ENCODE measurements around the gene CENPL.
"Not testable (repeated sequence)": the region's sequence is repeated elsewhere in the genome, so short reads cannot be mapped to it uniquely, and the experiment has no call there.

The CENPL gene, protein sequence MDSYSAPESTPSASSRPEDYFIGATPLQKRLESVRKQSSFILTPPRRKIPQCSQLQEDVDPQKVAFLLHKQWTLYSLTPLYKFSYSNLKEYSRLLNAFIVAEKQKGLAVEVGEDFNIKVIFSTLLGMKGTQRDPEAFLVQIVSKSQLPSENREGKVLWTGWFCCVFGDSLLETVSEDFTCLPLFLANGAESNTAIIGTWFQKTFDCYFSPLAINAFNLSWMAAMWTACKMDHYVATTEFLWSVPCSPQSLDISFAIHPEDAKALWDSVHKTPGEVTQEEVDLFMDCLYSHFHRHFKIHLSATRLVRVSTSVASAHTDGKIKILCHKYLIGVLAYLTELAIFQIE

GRCh38 chr1:173824315-173825081 lies at the start of gene CENPL, which contains the start of gene DARS2:
CENPL (minus strand) TSS chr1:173824883; CDS start chr1:173811299, 13,584 bp downstream.
DARS2 (plus strand) TSS chr1:173824673; CDS start chr1:173825230, 557 bp downstream.
- DNase-seq: peak; percentile 99

DNA sequence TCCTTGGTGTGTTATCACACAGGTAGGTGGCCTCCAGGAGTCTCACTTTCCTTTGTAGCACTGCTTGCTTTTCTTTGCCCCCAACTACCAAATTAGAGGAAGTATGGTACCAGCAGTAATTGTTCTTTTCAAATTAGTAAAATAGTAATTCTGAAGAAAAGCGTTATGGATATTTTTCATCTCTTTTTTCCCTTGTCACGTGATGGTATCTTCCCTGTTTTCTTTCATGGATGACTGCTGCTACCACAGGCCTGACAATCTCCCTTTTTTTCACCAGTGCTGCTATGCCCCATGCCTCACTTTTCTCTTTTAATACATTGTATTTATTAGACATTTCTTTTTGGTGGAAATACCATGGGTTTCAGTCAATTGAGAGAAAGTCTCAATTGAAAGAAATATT lies 46.8 kb upstream of the CENPL start:
- DNase-seq: no peak

GRCh38 chr1:173871091-173871490 lies 46.4 kb upstream of the CENPL start:
- no peak for DNase-seq

DNA sequence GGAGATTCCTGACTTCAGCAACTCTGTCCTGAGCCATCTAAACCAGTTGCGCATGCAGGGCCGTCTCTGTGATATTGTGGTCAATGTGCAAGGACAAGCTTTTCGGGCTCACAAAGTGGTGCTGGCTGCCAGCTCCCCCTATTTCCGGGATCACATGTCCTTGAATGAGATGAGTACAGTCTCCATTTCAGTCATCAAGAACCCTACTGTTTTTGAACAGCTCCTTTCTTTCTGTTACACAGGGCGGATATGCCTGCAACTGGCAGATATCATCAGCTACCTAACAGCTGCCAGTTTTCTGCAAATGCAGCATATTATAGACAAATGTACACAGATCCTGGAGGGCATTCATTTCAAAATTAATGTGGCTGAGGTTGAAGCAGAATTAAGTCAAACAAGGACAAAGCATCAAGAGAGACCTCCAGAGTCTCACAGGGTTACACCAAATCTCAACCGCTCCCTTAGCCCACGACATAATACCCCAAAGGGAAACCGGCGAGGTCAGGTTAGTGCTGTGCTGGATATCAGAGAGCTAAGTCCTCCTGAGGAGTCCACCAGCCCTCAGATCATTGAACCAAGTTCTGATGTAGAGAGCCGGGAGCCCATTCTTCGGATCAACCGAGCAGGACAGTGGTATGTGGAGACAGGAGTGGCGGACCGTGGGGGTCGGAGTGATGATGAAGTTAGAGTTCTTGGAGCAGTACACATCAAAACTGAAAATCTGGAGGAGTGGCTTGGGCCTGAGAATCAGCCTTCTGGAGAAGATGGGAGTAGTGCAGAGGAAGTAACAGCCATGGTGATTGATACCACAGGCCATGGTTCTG lies 45.8 kb upstream of the CENPL start:
- DNase-seq: no peak

DNA sequence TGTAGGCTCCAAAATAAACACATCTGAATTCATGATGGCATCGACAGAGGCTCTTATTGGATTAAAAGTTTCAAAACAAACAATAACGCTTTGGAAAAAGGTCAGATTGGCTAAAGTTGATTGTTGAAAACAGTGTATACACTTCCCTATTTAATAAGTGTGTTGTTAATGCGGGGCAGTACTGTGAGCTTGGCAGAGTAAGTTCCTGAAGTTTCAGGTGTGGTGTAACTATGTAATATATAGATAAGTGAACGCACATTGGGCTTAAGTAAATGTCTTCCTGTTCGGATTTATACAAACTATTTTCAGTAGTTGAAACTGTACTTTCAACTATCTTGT lies 44.3 kb upstream of the CENPL start:
- no peak for DNase-seq

GRCh38 chr1:173868266-173869020 lies 43.8 kb upstream of the CENPL start, which contains the start of gene ZBTB37:
ZBTB37 (plus strand) TSS chr1:173868380; CDS start chr1:173870226, 1,846 bp downstream.
- DNase-seq: peak; percentile 98 to 99

DNA sequence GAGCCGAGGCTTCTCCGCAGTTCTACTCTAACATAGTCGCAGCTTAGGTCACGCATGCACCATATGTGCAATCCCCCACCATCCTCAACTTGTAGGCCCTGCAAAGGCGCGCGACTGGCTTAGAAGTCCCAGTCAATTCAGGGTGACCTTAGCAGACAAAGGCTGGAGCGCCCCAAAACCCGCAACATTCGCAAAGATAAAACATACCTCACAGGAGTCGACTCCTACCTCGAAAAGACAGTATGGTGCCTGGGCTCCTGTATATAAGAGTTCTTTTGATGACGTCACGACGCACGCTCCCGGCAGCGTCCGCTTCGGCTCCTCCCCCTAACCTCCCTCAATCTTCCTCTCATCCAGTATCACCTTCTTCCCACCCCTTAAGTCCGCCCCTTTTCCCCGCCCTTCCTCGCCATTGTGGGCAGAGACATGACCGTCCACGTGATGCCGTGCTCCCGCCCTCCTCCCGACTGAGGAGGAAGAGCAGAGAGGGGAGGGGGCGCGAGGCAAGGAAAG lies 43.1 kb upstream of the CENPL start, which contains the start of gene GAS5:
Gene GAS5 (minus strand): TSS at position 237 of the 513 bp plus-strand sequence.
- DNase-seq: peak; percentile 100

DNA sequence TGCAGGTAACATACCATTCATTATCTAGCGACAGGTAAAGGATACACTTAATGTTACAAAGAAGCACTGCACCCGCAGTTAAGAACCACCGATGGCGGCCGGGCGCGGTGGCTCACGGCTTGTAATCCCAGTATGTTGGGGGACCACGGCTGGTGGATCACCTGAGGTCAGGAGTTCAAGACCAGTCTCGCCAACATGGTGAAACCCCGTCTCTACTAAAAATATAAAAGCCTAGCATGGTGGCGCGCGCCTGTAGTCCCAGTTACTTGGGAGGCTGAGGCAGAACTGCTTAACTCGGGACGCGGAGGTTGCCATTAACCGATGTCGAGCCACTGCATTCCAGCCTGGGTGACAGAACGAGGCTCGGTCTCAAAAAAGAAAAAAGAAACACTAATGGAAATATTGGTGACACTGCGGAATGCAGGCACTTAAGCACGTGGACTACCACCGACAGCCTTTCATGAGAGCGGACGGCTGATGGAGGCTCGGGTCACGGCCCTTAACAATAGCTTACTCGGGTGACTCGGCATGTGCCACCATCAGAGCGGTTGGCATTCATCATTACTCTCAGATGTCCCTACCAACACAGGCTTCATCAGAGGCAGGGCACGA lies 42.6 kb upstream of the CENPL start:
- DNase-seq: no peak

DNA sequence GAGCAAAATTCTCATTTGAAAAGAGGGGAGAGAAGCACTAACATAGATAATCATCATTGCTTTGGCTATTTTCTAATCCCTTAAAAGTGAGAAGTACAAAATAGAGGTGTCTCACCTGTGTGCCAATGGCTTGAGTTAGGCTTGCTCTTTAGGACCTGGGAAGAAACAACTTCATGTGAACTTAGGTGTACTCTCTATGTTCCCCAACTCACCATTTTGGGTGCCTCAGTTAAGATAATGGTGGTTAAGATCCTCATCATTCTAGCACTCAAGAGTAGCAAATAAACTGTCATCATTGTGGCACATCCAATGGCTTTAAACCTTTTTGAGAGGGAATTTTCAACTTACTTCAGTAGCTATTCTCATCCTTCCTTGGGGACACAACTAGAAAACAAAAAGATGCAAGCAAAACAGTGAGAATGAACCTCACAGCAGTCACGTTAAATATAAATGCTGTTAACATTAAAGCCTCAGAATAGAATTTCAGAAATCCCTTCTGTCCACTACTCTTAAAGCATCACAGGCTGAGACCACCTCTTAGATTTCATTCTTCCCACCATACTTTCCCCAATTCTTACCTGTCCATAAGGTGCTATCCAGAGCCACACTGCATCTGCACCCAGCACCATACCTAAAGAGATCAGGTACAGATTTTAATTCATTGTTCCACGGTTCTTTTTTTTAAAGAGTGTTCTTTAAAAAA lies 41.9 kb upstream of the CENPL start:
- DNase-seq: no peak

DNA sequence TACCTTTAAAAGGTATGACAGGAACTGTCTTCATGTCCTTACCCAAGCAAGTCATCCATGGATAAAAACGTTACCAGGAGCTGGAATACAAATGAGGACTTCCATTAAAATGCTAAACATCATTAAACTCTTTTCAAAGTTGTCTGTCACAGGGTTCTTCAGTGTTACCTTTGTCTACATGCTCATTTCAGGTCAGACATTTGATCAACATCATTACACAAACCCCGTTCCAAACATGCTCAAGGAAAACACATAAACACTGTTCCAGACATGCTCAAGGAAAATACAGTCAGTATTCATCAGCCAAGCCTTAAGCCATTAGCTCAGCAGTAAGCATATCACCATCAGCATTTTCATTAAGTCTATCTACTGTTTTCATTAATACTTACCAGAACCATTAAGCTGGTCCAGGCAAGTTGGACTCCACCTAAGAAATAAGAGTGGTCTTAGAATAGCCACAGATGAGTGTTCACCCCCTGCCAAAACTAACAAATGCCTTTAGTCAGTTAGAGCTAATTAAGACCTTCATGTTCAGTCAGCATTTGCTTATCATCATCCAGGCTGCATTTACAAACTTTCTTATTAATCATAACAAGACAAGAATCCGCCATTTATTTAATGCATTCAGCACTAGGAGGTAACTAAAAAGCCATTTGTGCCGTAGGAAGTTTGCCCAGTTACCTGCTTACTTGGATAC lies 40.9 kb upstream of the CENPL start:
- no peak for DNase-seq

DNA sequence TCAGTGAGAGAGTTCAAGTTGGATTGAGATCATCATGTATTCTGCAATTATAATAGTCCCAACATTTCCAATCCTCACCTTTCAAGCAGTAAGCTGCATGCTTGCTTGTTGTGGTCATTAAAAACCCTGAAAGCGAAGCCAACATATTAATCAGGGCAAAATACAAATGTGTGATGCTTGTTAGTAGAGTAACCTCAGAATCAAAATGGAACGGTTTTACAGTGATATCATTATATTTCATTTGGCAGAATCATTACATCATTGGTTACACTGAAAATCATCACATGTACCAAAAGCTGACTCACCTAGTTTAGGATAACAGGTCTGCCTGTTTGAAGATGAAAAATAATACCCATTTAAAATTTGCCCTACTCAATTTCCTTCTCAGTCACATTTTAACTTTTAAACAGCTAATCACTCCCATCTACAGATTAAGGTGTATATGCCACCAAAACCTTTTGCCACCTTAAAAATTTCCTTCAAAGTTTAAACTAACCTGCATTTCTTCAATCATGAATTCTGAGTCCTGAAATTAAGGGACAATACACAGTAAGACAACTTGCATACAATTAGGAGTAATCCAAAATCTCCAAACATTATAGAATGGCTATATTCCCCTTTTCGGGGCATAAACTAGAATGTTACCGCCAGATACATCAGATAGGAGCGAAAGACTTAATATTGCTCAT lies 39.6 kb upstream of the CENPL start:
- no peak for DNase-seq

DNA sequence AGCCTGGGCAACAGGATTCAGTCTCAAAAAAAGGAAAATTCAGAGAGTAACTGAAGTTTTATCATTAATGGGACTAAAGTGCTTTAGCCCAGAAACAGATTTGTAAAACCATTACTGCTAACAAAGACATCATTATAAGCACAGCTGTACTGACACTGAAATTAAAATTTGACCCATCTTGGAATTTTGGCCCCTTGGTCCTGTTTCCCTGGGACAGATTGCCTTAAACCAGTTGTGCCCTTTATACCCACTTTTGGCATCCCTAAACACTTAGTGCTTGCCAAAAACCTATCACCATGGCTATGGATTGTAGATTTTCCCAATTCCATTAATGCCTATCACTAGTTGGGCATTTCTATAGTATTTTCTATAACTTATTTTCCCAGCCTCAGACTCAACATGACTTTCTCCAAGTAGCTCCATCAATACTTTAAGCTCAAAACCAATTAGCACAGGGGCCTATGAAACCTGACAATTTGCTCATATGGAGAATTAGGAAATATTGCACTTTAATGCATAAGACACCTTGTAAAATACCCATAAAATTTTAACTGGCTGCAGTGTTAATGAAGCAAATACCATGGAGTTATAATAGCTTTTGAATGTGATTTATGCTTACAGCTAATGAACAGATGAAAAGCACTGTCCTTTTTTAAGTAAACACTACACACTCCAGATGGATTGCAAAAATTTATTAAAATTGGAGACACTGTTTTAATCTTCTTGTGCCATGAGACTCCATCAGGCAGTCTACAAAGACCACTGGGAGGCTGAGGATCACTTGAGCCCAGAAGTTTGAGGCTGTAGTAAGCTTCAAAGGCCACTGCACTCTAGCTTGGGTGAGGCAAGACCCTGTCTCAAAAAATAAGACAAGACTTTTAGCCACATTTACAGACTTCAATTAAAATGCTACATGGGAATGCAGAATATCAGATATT lies 38.8 kb upstream of the CENPL start:
- no peak for DNase-seq

- DNase-seq: no peak
Measured at GRCh38 chr1:173862769-173863223, 38.1 kb upstream of the CENPL start.

DNA sequence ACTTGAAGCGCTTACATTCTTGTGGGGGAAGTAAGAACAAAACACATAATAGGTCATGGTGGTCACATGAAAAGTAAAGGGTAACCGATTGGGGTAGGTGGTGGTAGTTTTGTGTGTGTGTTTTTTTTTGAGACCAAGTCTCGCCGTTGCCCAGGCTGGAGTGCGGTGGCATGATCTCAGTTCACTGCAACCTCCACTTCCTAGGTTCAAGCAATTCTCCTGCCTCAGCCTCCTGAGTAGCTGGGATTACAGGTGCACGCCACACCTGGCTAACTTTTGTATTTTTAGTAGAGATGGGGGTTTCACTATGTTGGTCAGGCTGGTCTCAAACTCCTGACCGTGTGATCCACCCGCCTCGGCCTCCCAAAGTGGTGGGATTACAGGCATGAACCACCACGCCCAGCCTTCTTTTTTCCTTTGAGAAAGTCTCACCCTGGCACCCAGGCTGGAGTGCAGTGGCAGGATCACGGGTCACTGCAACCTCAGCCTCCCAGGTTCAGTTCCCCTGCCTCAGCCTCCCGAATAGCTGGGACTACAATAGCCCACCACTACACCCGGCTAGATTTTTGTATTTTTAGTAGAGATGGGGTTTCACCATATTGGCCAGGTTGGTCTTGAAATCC lies 37.6 kb upstream of the CENPL start:
- DNase-seq: not testable (repeated sequence)

DNA sequence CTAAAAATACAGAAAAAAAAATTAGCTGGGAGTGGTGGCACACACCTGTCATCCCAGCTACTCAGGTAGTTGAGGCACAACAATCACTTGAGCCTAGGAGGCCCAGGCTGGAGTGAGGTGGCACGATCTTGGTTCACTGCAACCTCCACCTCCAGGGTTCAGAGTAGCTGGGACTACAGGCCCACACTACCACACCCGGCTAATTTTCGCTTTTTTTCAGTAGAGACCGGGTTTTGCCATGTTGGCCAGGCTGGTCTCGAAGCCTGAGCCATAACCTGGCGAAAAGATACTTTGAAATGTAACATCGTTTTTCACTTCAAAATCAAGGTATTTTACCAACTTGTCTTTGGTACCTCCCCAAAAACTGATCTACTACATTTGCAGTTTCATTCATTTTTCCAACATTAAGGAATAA lies 37.1 kb upstream of the CENPL start:
- DNase-seq: no peak

DNA sequence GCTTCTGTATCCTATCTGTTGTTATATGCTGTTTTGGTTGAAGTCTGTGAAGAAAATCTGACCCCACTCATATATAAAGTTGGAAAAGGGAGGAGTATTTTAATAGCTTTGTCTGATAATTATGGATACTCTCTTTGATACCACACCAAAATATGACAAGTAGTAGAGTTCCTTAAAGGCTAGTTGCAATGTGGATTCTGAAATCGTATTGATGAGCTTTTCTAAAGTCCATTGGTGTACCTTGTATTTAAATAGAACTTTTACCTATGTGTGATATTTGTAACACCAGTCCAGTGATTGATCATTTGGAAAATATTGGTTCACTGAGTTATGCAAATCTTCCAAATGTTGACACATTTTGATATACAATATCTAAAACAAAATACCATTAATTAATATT lies 35.4 kb upstream of the CENPL start:
- no peak for DNase-seq

- not testable (repeated sequence) for DNase-seq
Measured at GRCh38 chr1:173859547-173859946, 34.9 kb upstream of the CENPL start.

- no peak for DNase-seq
Measured at GRCh38 chr1:173857363-173857917, 32.8 kb upstream of the CENPL start.

Data from NCI-H187 (cell line).